Mesendoderm (in vitro differentiated cells): ENCODE results near the gene ACTN1.

Experiments
- DNase-seq: peaks from one replicate; pipeline ENCODE4 v3.0.0; 2013
- H2AK5ac ChIP-seq: 2 replicates; pipeline ENCODE4 v1.6.1; 2013; ENCODE audit warnings: low read length, inconsistent platforms
- H2BK120ac ChIP-seq: 2 replicates; pipeline ENCODE4 v1.6.1; 2013; ENCODE audit warnings: low read depth, mild to moderate bottlenecking, low read length, moderate library complexity, mixed read lengths
- H2BK15ac ChIP-seq: replicated peaks from 2 replicates; pipeline ENCODE4 v1.6.1; 2013; ENCODE audit warnings: low read depth, mild to moderate bottlenecking, moderate library complexity
- H2BK5ac ChIP-seq: 2 replicates; pipeline ENCODE4 v1.6.1; 2013; ENCODE audit warnings: low read length, inconsistent platforms
- H3K18ac ChIP-seq: 2 replicates; pipeline ENCODE4 v1.6.1; 2013; ENCODE audit warnings: mild to moderate bottlenecking, low read length, mixed read lengths
- H3K23ac ChIP-seq: one replicate; pipeline ENCODE4 v1.6.1; 2013; ENCODE audit warnings: low read length
- H3K27ac ChIP-seq: 2 replicates; pipeline ENCODE4 v1.5.1; 2013; ENCODE audit warnings: low read depth, mild to moderate bottlenecking, inconsistent platforms, low read length, moderate library complexity
- H3K27me3 ChIP-seq: 2 replicates; pipeline ENCODE4 v1.6.1; 2013; ENCODE audit warnings: low read length, control low read depth, mild to moderate bottlenecking, inconsistent platforms; ENCODE audit not compliant: insufficient read depth, poor library complexity
- H3K36me3 ChIP-seq: 2 replicates; pipeline ENCODE4 v1.6.1; 2013; ENCODE audit warnings: low read length, inconsistent platforms; ENCODE audit not compliant: control insufficient read depth, insufficient read depth
- H3K4ac ChIP-seq: one replicate; pipeline ENCODE4 v1.6.1; 2013; ENCODE audit warnings: low read depth, mild to moderate bottlenecking, low read length, moderate library complexity
- H3K4me1 ChIP-seq: 2 replicates; pipeline ENCODE4 v1.6.1; 2013; ENCODE audit warnings: low read depth, low read length, inconsistent platforms; ENCODE audit not compliant: control insufficient read depth
- H3K4me2 ChIP-seq: 2 replicates; pipeline ENCODE4 v1.6.1; 2013; ENCODE audit warnings: low read length
- H3K4me3 ChIP-seq: 2 replicates; pipeline ENCODE4 v1.5.1; 2013; ENCODE audit warnings: mild to moderate bottlenecking, low read length
- H3K56ac ChIP-seq: one replicate; pipeline ENCODE4 v1.6.1; 2013; ENCODE audit warnings: low read length
- H3K79me1 ChIP-seq: 2 replicates; pipeline ENCODE4 v1.6.1; 2013; ENCODE audit warnings: low read length, inconsistent platforms
- H3K79me2 ChIP-seq: 2 replicates; pipeline ENCODE4 v1.6.1; 2013; ENCODE audit warnings: mild to moderate bottlenecking, low read length; ENCODE audit not compliant: control insufficient read depth, insufficient read depth
- H3K9ac ChIP-seq: 2 replicates; pipeline ENCODE4 v1.6.1; 2013; ENCODE audit warnings: low read length, inconsistent platforms
- H4K5ac ChIP-seq: one replicate; pipeline ENCODE4 v1.6.1; 2013; ENCODE audit warnings: low read length
- H4K8ac ChIP-seq: one replicate; pipeline ENCODE4 v1.6.1; 2013; ENCODE audit warnings: low read depth, mild to moderate bottlenecking, control low read depth, low read length, moderate library complexity
- whole genome bisulfite sequencing: extraction: QIAGEN DNeasy Blood & Tissue Kit; methylation state at CpG from one replicate; pipeline ENCODE4 v1.1.7; 2013; ENCODE audit warnings: low lambda C conversion rate, missing lambda C conversion rate; ENCODE audit not compliant: insufficient coverage; ENCODE audit errors: extremely low coverage; 5-methylcytosine and 5-hydroxymethylcytosine counted together

Gene ACTN1

DNA sequence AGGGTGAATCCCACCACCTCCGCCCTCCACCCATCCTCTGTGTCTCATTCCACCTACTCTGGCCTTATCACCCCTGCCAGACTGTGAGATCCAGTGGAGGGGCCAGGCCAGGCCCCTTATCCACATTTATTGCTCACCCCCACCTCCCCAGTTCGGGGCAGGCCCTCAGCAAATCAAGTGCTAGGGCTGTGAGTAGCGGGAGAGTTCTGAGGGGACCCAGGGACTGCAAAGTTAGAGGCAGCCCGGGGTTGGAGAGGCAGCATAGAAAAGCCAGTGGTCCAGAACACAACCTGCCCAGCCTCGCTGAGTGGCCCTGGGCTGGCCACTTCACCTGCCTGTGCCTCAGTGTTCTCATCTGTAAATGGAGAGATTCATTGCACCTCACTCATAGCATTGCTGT is 27.2 kb upstream of the ACTN1 start:
- no CpG with 5 or more reads among the region's 5 CpGs for WGBS

GRCh38 chr14:69005432-69006148 is 26.5 kb upstream of the ACTN1 start:
- Histone ChIP-seq H3K27ac (no peak overlapping the region), H3K9ac (no peak overlapping the region), H4K8ac (no peak overlapping the region), H3K79me1 (no peaks in the 10 kb centered on the region), H3K4ac (no peak overlapping the region), H3K4me1 (peaks cover 7% of the 10 kb centered on the region), H3K27me3 (no peaks in the 10 kb centered on the region), H4K5ac (no peak overlapping the region), H3K4me2 (no peak overlapping the region), H3K4me3 (no peak overlapping the region), H2BK15ac (no peak overlapping the region), H3K18ac (no peak overlapping the region), H3K56ac (peak overlapping the region; percentile 18), H3K79me2 (no peaks in the 10 kb centered on the region), H3K23ac (no peak overlapping the region), H2BK5ac (no peak overlapping the region), H2BK120ac (no peak overlapping the region), H3K36me3 (no peaks in the 10 kb centered on the region), H2AK5ac (no peak overlapping the region)
- no CpG with 5 or more reads among the region's 11 CpGs for WGBS
- peak; percentile 85 for DNase-seq

More for the DNA sequence above, 27.2 kb upstream of the ACTN1 start:
- H4K5ac ChIP-seq: no peak overlapping the region
- no peaks in the 10 kb centered on the region for H3K79me1 ChIP-seq
- H3K27ac ChIP-seq: no peak overlapping the region
- DNase-seq: no peak
- no peak overlapping the region for H3K18ac ChIP-seq
- no peak overlapping the region for H3K4ac ChIP-seq
- no peak overlapping the region for H3K9ac ChIP-seq
- no peaks in the 10 kb centered on the region for H3K79me2 ChIP-seq
- no peak overlapping the region for H2BK120ac ChIP-seq
- no peak overlapping the region for H2BK15ac ChIP-seq
- H3K4me3 ChIP-seq: no peak overlapping the region
- no peaks in the 10 kb centered on the region for H3K36me3 ChIP-seq
- no peak overlapping the region for H3K4me2 ChIP-seq
- peaks cover 7% of the 10 kb centered on the region for H3K4me1 ChIP-seq
- no peak overlapping the region for H4K8ac ChIP-seq
- H2AK5ac ChIP-seq: no peak overlapping the region
- H2BK5ac ChIP-seq: no peak overlapping the region
- H3K56ac ChIP-seq: no peak overlapping the region
- no peaks in the 10 kb centered on the region for H3K27me3 ChIP-seq
- H3K23ac ChIP-seq: no peak overlapping the region

DNA sequence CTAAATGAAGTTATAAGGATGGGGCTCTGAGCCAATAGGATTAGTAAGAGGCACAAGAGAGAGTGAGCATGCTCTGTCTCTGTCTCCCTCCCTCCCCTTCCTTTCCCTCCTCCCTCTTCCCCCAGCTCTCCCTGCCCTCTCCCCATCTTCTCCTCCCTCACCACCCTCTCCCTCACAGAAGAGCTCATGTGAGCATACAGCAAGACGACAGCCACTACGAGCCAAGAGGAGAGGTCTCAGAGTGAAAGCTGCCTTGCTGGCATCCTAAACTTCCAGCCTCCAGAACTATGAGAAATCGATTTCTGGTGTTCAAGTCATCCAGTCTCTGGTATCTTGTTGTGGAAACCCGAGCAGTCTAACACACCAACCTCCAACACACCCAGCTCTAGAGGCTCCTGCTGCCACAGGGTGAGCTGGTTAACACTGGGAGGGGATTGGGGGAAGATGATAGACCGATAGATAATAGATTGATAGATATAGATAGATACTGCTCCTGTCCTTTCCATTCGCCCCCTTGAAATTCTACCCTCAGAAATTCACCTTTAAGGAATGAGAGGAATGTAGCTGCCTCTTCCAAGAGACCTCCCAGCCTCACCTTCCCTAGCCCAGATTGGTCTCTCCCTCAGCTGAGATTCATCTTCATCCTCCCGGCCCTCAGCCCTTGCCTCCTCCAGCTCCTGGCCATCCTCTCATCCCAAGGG is 25.8 kb upstream of the ACTN1 start:
- no peak overlapping the region for H3K9ac ChIP-seq
- no peak overlapping the region for H3K4ac ChIP-seq
- no peak overlapping the region for H3K18ac ChIP-seq
- no peak overlapping the region for H4K5ac ChIP-seq
- H3K56ac ChIP-seq: peak overlapping the region; percentile 18
- no peak overlapping the region for H3K23ac ChIP-seq
- H3K4me1 ChIP-seq: peaks cover 7% of the 10 kb centered on the region
- no peaks in the 10 kb centered on the region for H3K79me1 ChIP-seq
- no peak overlapping the region for H2BK5ac ChIP-seq
- DNase-seq: peak; percentile 66
- H3K36me3 ChIP-seq: no peaks in the 10 kb centered on the region
- H4K8ac ChIP-seq: no peak overlapping the region
- WGBS: no CpG with 5 or more reads among the region's 7 CpGs
- H3K27me3 ChIP-seq: no peaks in the 10 kb centered on the region
- H3K4me2 ChIP-seq: no peak overlapping the region
- H2BK120ac ChIP-seq: no peak overlapping the region
- no peak overlapping the region for H3K4me3 ChIP-seq
- no peak overlapping the region for H2AK5ac ChIP-seq
- no peak overlapping the region for H2BK15ac ChIP-seq
- no peak overlapping the region for H3K27ac ChIP-seq
- H3K79me2 ChIP-seq: no peaks in the 10 kb centered on the region

GRCh38 chr14:69003626-69004025 is 24.5 kb upstream of the ACTN1 start:
- Histone ChIP-seq H2BK5ac (no peak overlapping the region), H4K5ac (no peak overlapping the region), H2AK5ac (no peak overlapping the region), H2BK120ac (no peak overlapping the region), H4K8ac (no peak overlapping the region), H3K79me2 (no peaks in the 10 kb centered on the region), H2BK15ac (no peak overlapping the region), H3K23ac (no peak overlapping the region), H3K36me3 (no peaks in the 10 kb centered on the region), H3K56ac (no peak overlapping the region), H3K4ac (no peak overlapping the region), H3K9ac (no peak overlapping the region), H3K4me2 (no peak overlapping the region), H3K4me3 (no peak overlapping the region), H3K18ac (no peak overlapping the region), H3K27me3 (no peaks in the 10 kb centered on the region), H3K79me1 (no peaks in the 10 kb centered on the region), H3K27ac (no peak overlapping the region), H3K4me1 (peaks cover 7% of the 10 kb centered on the region)
- DNase-seq: no peak
- WGBS: no CpG with 5 or more reads among the region's 10 CpGs

GRCh38 chr14:69002069-69002468 is 23.0 kb upstream of the ACTN1 start:
- Histone ChIP-seq H4K8ac (no peak overlapping the region), H3K36me3 (no peaks in the 10 kb centered on the region), H3K79me1 (no peaks in the 10 kb centered on the region), H3K27me3 (no peaks in the 10 kb centered on the region), H2BK5ac (no peak overlapping the region), H3K18ac (no peak overlapping the region), H3K4me1 (peaks cover 7% of the 10 kb centered on the region), H4K5ac (no peak overlapping the region), H2BK15ac (no peak overlapping the region), H3K56ac (no peak overlapping the region), H3K9ac (no peak overlapping the region), H3K23ac (no peak overlapping the region), H3K27ac (no peak overlapping the region), H2AK5ac (no peak overlapping the region), H3K4ac (no peak overlapping the region), H3K4me2 (no peak overlapping the region), H3K4me3 (no peak overlapping the region), H3K79me2 (no peaks in the 10 kb centered on the region), H2BK120ac (no peak overlapping the region)
- DNase-seq: peak; percentile 74
- no CpG with 5 or more reads among the region's 3 CpGs for WGBS
